Activated CD4-positive, CD25-positive, alpha-beta regulatory T cell (primary cell): Measurements from ENCODE around the gene COQ3.

Experiments
- DNase-seq, 4 experiments: peaks; one replicate each; lab custom pipeline; 2025; lab: John Stamatoyannopoulos, UW

The COQ3 gene

GRCh38 chr6:99393698-99394531, at the start of gene COQ3:
TSS of gene COQ3 (minus strand) at chr6:99394195. CDS start at chr6:99394179, 16 bp downstream.
- peak; percentile 28 to 45 (median 42) for DNase-seq

- DNase-seq, result no peak
Measured at GRCh38 chr6:99434702-99435530, 40.9 kb upstream of the COQ3 start.

- DNase-seq, result no peak
Measured at GRCh38 chr6:99432877-99433276, 38.9 kb upstream of the COQ3 start.

GRCh38 chr6:99431901-99432300, 37.9 kb upstream of the COQ3 start:
- no peak for DNase-seq

- DNase-seq, result no peak
Measured at GRCh38 chr6:99427988-99428387, 34.0 kb upstream of the COQ3 start.

GRCh38 chr6:99426451-99426757, 32.4 kb upstream of the COQ3 start:
- no peak for DNase-seq

GRCh38 chr6:99425647-99426450, 31.9 kb upstream of the COQ3 start:
- DNase-seq, result peak; percentile 19 to 28 (median 24)

GRCh38 chr6:99424761-99425646, 31.0 kb upstream of the COQ3 start, which contains the start of gene PNISR:
TSS of gene PNISR (minus strand) at chr6:99425308. CDS start at chr6:99414659, 10,649 bp downstream.
- peak; percentile 54 to 74 (median 65) for DNase-seq

- DNase-seq, result no peak
Measured at GRCh38 chr6:99424022-99424421, 30.0 kb upstream of the COQ3 start.

- DNase-seq, result no peak
Measured at GRCh38 chr6:99422912-99423311, 28.9 kb upstream of the COQ3 start.

- DNase-seq, result no peak
Measured at GRCh38 chr6:99416892-99417767, 23.1 kb upstream of the COQ3 start.

GRCh38 chr6:99416226-99416625, 22.2 kb upstream of the COQ3 start:
- no peak for DNase-seq

- DNase-seq, result no peak
Measured at GRCh38 chr6:99415446-99415845, 21.5 kb upstream of the COQ3 start.

- DNase-seq, result no peak
Measured at GRCh38 chr6:99412065-99412464, 18.1 kb upstream of the COQ3 start.

GRCh38 chr6:99409672-99410071, 15.7 kb upstream of the COQ3 start:
- DNase-seq, result no peak

GRCh38 chr6:99407076-99407475, 13.1 kb upstream of the COQ3 start:
- DNase-seq, result no peak

- no peak for DNase-seq
Measured at GRCh38 chr6:99402448-99402847, 8.5 kb upstream of the COQ3 start.

GRCh38 chr6:99397287-99397686, 3.3 kb upstream of the COQ3 start:
- no peak for DNase-seq

- DNase-seq, result no peak
Measured at GRCh38 chr6:99393366-99393697, 663 bp downstream of the COQ3 start.

GRCh38 chr6:99390896-99391295, 3.1 kb downstream of the COQ3 start:
- no peak for DNase-seq
